HepG2 (cell line): Measurements from ENCODE around the gene NAPG. TPM values are rescaled to one million over a fixed set of nuclear protein-coding genes. Genes with fewer than 3 reads are reported as not detected.
"Not testable (repeated sequence)": the region's sequence is repeated elsewhere in the genome, so short reads cannot be mapped to it uniquely, and the experiment has no call there.

Source experiments
- ATAC-seq: fragments of 200-7000 bp; cut with Tn5 transposase; 3 replicates; pipeline ENCODE4 v1.9.1; 2020; ENCODE audit warnings: mild to moderate bottlenecking, moderate library complexity
- BruUV-seq: library from RNA; stranded (reverse); fragments of 400-500 nt; replicated peaks from 2 replicates; lab custom pipeline; 2021; lab: Mats Ljungman, UMichigan
- CTCF ChIA-PET: fragments of 300-600 bp; formaldehyde crosslinking; extraction: SDS; loops from one replicate; lab custom pipeline; 2021; ENCODE audit warnings: low total read pairs, inconsistent platforms, low intra/inter-chr PET ratio; lab: Yijun Ruan, JAX
- POLR2A ChIA-PET: fragments of 350-600 bp; sonication (Branson Sonifier 250); formaldehyde crosslinking; loops from one replicate; lab custom pipeline; 2020; ENCODE audit warnings: antibody characterized with exemption, inconsistent platforms; lab: Yijun Ruan, JAX
- DNase-seq: peaks from one replicate; pipeline ENCODE4 v3.0.0-alpha.2; 2015; ENCODE audit warnings: low spot score
- FAIRE-seq: peaks from 3 replicates; lab custom pipeline; 2011; peaks lifted over from hg19 to GRCh38; lab: Jason Lieb, UNC
- H2AFZ ChIP-seq: one replicate; pipeline ENCODE4 v1.6.1; 2011; ENCODE audit warnings: low read length, inconsistent platforms
- H3K27ac ChIP-seq: fragments of 300-600 bp; 3 replicates; pipeline ENCODE4 v1.8.0; 2011; ENCODE audit warnings: mixed run types, mild to moderate bottlenecking, mixed read lengths, low read length, inconsistent platforms; ENCODE audit not compliant: insufficient read depth; ENCODE audit errors: extremely low read length
- H3K27me3 ChIP-seq, 2 experiments: fragments of 200-600 bp in 1 of 2; 2 replicates in 1 of 2; 3 replicates in 1 of 2; pipeline versions ENCODE4 v1.6.0 to v1.8.0; 2011; ENCODE audit warnings: low read length in 2 of 2, mild to moderate bottlenecking in 2 of 2, moderate library complexity in 2 of 2, inconsistent platforms in 1 of 2; ENCODE audit not compliant: insufficient read depth in 2 of 2, control insufficient read depth in 1 of 2
- H3K36me3 ChIP-seq, 2 experiments: fragments of 200-600 bp in 1 of 2; replicated peaks in 1 of 2; 2 replicates in 1 of 2; 3 replicates in 1 of 2; pipeline versions ENCODE4 v1.5.1 to v1.8.0; 2011; ENCODE audit warnings: low read length in 2 of 2, inconsistent platforms in 1 of 2; ENCODE audit not compliant: insufficient read depth in 2 of 2, control insufficient read depth in 1 of 2
- H3K4me1 ChIP-seq: 2 replicates; pipeline ENCODE4 v1.5.1; 2012; ENCODE audit warnings: low read length, inconsistent platforms; ENCODE audit not compliant: insufficient read depth
- H3K4me2 ChIP-seq: 2 replicates; pipeline ENCODE4 v1.6.0; 2011; ENCODE audit warnings: low read depth, low read length, inconsistent platforms
- H3K4me3 ChIP-seq, 3 experiments: fragments of 200-600 bp in 1 of 3; sonication (generic), shearing (Covaris generic) in 1 of 3; replicated peaks in 1 of 3; 2 replicates each; pipeline ENCODE4 v1.5.1; 2011 to 2016; ENCODE audit warnings: low read length in 3 of 3, inconsistent platforms in 2 of 3, low read depth in 2 of 3, mild to moderate bottlenecking in 2 of 3, control low read depth in 1 of 3, mixed read lengths in 1 of 3; ENCODE audit not compliant: insufficient read depth in 1 of 3
- H3K79me2 ChIP-seq: one replicate; pipeline ENCODE4 v1.6.1; 2011; ENCODE audit warnings: low read length, inconsistent platforms; ENCODE audit not compliant: insufficient read depth
- H3K9ac ChIP-seq: 2 replicates; pipeline ENCODE4 v1.6.0; 2011; ENCODE audit warnings: mild to moderate bottlenecking, low read depth, low read length, inconsistent platforms; ENCODE audit not compliant: insufficient read depth
- H3K9me3 ChIP-seq: 2 replicates; pipeline ENCODE4 v1.5.1; 2012; ENCODE audit warnings: mild to moderate bottlenecking, low read length
- H4K20me1 ChIP-seq: 2 replicates; pipeline ENCODE4 v1.6.0; 2011; ENCODE audit warnings: inconsistent platforms, mild to moderate bottlenecking, low read length, moderate library complexity; ENCODE audit not compliant: insufficient read depth
- CREB3 ChIP-seq: sonication (generic); formaldehyde crosslinking; IDR thresholded peaks from 2 replicates; pipeline ENCODE4 v1.5.0; 2020; ENCODE audit warnings: missing genetic modification reagents
- HMG20A ChIP-seq: IDR thresholded peaks from 2 replicates; pipeline ENCODE4 v1.6.1; 2016; ENCODE audit warnings: borderline replicate concordance
- SP140L ChIP-seq: sonication (generic); formaldehyde crosslinking; IDR thresholded peaks from 2 replicates; pipeline ENCODE4 v1.4.0; 2020; ENCODE audit warnings: missing genetic modification reagents, borderline replicate concordance
- YEATS4 ChIP-seq: sonication (generic); formaldehyde crosslinking; IDR thresholded peaks from 2 replicates; pipeline ENCODE4 v1.4.0; 2020; ENCODE audit warnings: missing genetic modification reagents, borderline replicate concordance
- ZFP36L2 ChIP-seq: sonication (generic); formaldehyde crosslinking; IDR thresholded peaks from 2 replicates; pipeline ENCODE4 v1.4.0; 2020; ENCODE audit warnings: missing genetic modification reagents
- ZNF121 ChIP-seq: sonication (generic); formaldehyde crosslinking; IDR thresholded peaks from 2 replicates; pipeline ENCODE4 v1.5.0; 2020; ENCODE audit warnings: mild to moderate bottlenecking, missing genetic modification reagents
- WGBS: methylation state at CpG from one replicate; pipeline ENCODE4 v1.1.6; 2017; ENCODE audit warnings: low lambda C conversion rate; 5-methylcytosine and 5-hydroxymethylcytosine counted together
- in situ Hi-C: cut with HindIII; loops from 2 replicates; pipeline ENCODE4 v1.10.0; 2017; ENCODE audit warnings: low pct_unique_long_range_greater_than_20kb; ENCODE audit not compliant: extremely low pct_ligation_motif_present
- intact Hi-C: fragments of 100-400 bp; cut with micrococcal nuclease; formaldehyde crosslinking; loops from one replicate; pipeline ENCODE4 v1.10.0; 2022; ENCODE audit not compliant: unreplicated experiment
- polyA plus RNA-seq, 8 experiments: library from polyadenylated mRNA; depleted of rRNA in 3 of 8; stranded (reverse) in 7 of 8; unstranded in 1 of 8; fragments of >200 nt; fragmentation: Illumina TruSeq in 4 of 8; extraction: Trizol in 4 of 8; gene quantifications; 2 replicates each; pipeline versions ENCODE4 v1.2.1 to v1.2.3, GENCODE V29; 2011 to 2016; ENCODE audit warnings: low read depth in 4 of 8, missing spikeins in 1 of 8, mixed read lengths in 1 of 8; ENCODE audit not compliant: insufficient read depth in 1 of 8
- total RNA-seq, 5 experiments: library from RNA; depleted of rRNA; stranded (reverse); fragments of >200 nt; fragmentation: Illumina TruSeq; extraction: Trizol; gene quantifications; 2 replicates each; pipeline ENCODE4 v1.2.3, GENCODE V29; 2016; ENCODE audit warnings: low read depth in 1 of 5

Gene NAPG
- total and polyA plus RNA-seq, 2 of the 13 experiments (the other 11 are each of a cell fraction or from before 2014, with no cell fraction given): 19.8 to 34.4 TPM

GRCh38 chr18:10566390-10566789 is 40.6 kb downstream of the NAPG start (continued):
- TF ChIP-seq YEATS4 (CRISPR knock-in tag) (no peak), CREB3 (CRISPR knock-in tag) (no peak), ZFP36L2 (no peak), HMG20A (CRISPR knock-in tag) (no peak)

GRCh38 chr18:10569941-10570340 is 44.1 kb downstream of the NAPG start:
- H2AFZ ChIP-seq, BruUV-seq, H3K9ac ChIP-seq, in situ Hi-C loops, ATAC-seq, FAIRE-seq, H4K20me1 ChIP-seq, H3K27me3 ChIP-seq, H3K9me3 ChIP-seq, DNase-seq, H3K4me2 ChIP-seq, CTCF ChIA-PET, H3K79me2 ChIP-seq, POLR2A ChIA-PET, H3K36me3 ChIP-seq, H3K27ac ChIP-seq, H3K4me1 ChIP-seq, H3K4me3 ChIP-seq: not testable (repeated sequence)
- intact Hi-C loops: loop anchor here (10.0 kb wide), 1 partner anchor 95 kb away; no protein-coding TSS in a partner anchor
- WGBS: 97% methylated on average over 5 of the region's 5 CpGs

DNA sequence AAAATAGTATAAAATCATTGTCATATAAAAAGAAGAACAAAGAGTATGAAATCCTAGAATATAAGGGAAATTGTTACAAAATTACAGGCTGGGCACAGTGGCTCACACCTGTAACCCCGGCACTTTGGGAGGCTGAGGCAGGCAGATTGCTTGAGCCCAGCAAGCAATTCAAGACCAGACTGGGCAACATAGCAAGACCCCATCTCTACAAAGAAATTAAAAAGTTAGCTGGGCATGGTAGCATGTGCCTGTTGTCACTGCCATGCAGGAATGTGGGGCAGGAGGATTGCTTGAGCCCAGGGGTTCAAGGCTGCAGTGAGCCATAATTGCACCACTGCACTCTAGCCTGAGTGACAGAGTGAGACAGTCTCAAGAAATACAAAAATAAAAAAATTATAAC is 44.8 kb downstream of the NAPG start:
- Histone ChIP-seq H3K4me1 (no peaks in the 10 kb centered on the region), H3K9ac (no peak overlapping the region), H3K36me3 (no peaks in the 10 kb centered on the region), H3K27me3 (no peaks in the 10 kb centered on the region), H3K79me2 (no peaks in the 10 kb centered on the region), H3K9me3 (no peaks in the 10 kb centered on the region), H3K27ac (no peak overlapping the region), H3K4me2 (no peak overlapping the region), H3K4me3 (no peak overlapping the region), H4K20me1 (no peaks in the 10 kb centered on the region), H2AFZ (no peak overlapping the region)
- ATAC-seq (no peak), DNase-seq (no peak), FAIRE-seq (no peak)
- ChIA-PET CTCF (no interaction called here), POLR2A (no interaction called here)
- intact Hi-C loops: no loop called here
- in situ Hi-C loops: no loop called here
- 80% methylated on average over 1 of the region's 1 CpG for WGBS
- TF ChIP-seq SP140L (CRISPR knock-in tag) (no peak), ZNF121 (peak; percentile 73; the same call in 1 of the 2 replicates)
- no TSS peak for BruUV-seq
